SH-SY5Y (cell line): Measurements from ENCODE around the gene OBSCN.

Source experiments
- GATA2 ChIP-seq: IDR thresholded peaks from 2 replicates; pipeline ENCODE4 v1.6.1; 2011; ENCODE audit warnings: mild to moderate bottlenecking, low read depth, low read length
- GATA3 ChIP-seq: IDR thresholded peaks from 2 replicates; pipeline ENCODE4 v1.6.1; 2011; ENCODE audit warnings: low read depth, mild to moderate bottlenecking, low read length, moderate library complexity

OBSCN gene

GRCh38 chr1:228207851-228208821, at the start of gene OBSCN:
Gene OBSCN (plus strand): TSS chr1:228208044. CDS start chr1:228211784, 3,740 bp downstream.
- TF ChIP-seq GATA2 (no peak), GATA3 (no peak)

GRCh38 chr1:228158151-228159007, 49.5 kb upstream of the OBSCN start:
- TF ChIP-seq GATA3 (no peak), GATA2 (no peak)

- TF ChIP-seq GATA3 (no peak), GATA2 (no peak)
These were observed 48.7 kb upstream of the OBSCN start for GRCh38 chr1:228159008-228159665.

- TF ChIP-seq GATA3, result no peak
- TF ChIP-seq GATA2, result no peak
These were observed 47.6 kb upstream of the OBSCN start for GRCh38 chr1:228160201-228160761.

- TF ChIP-seq GATA3, result no peak
- TF ChIP-seq GATA2, result no peak
These were observed 46.5 kb upstream of the OBSCN start for GRCh38 chr1:228161362-228161761.

- no peak for TF ChIP-seq GATA3
- TF ChIP-seq GATA2, result no peak
These were observed 46.0 kb upstream of the OBSCN start for GRCh38 chr1:228161866-228162265.

- TF ChIP-seq GATA2, result no peak
- no peak for TF ChIP-seq GATA3
These were observed 45.4 kb upstream of the OBSCN start for GRCh38 chr1:228162286-228163006.

- TF ChIP-seq GATA3 (no peak), GATA2 (no peak)
These were observed 44.7 kb upstream of the OBSCN start for GRCh38 chr1:228163007-228163753.

GRCh38 chr1:228163776-228164519, 43.9 kb upstream of the OBSCN start:
- no peak for TF ChIP-seq GATA2
- no peak for TF ChIP-seq GATA3

- TF ChIP-seq GATA3, result no peak
- no peak for TF ChIP-seq GATA2
These were observed 43.1 kb upstream of the OBSCN start for GRCh38 chr1:228164561-228165371.

- TF ChIP-seq GATA2 (peak; percentile 11; the same call in 1 of the 2 replicates), GATA3 (no peak)
These were observed 42.3 kb upstream of the OBSCN start, which contains the start of gene IBA57 for GRCh38 chr1:228165372-228166169. Gene IBA57 (plus strand): TSS chr1:228165804. CDS start chr1:228165817, 13 bp downstream.
